RWPE1 (cell line): ENCODE data around the gene CDK19.

Experiments used
- CTCF ChIA-PET: fragments of 350-600 bp; sonication (Branson Sonifier 250); formaldehyde crosslinking; extraction: SDS; loops from one replicate; lab custom pipeline; 2021; lab: Yijun Ruan, JAX
- POLR2A ChIA-PET: fragments of 400-600 bp; formaldehyde crosslinking; extraction: SDS; loops from one replicate; lab custom pipeline; 2020; ENCODE audit warnings: antibody characterized with exemption; ENCODE audit not compliant: low non-redundant PET; lab: Yijun Ruan, JAX
- DNase-seq: peaks from one replicate; pipeline ENCODE4 v3.0.0; 2012; ENCODE audit warnings: low spot score
- H3K27ac ChIP-seq: fragments of 450-650 bp; 2 replicates; pipeline ENCODE4 v1.5.1; 2017
- CTCF ChIP-seq: fragments of 450-650 bp; conservative IDR thresholded peaks from 2 replicates; pipeline ENCODE4 v1.5.1; 2017; ENCODE audit warnings: low read depth, mild to moderate bottlenecking

The CDK19 gene

GRCh38 chr6:110664933-110665332 is 150.3 kb downstream of the CDK19 start:
- H3K27ac ChIP-seq = no peak overlapping the region
- CTCF ChIA-PET = no interaction called here
- no peak for TF ChIP-seq CTCF
- POLR2A ChIA-PET = no interaction called here
- no peak for DNase-seq

- TF ChIP-seq CTCF = no peak
- ChIA-PET POLR2A (no interaction called here), CTCF (interaction anchor here (0.7 to 1.0 kb wide), 3 partner anchors 19 to 127 kb away, joined by 3 to 4 read pairs (median 3); no protein-coding TSS in a partner anchor)
- peak; percentile 19 for DNase-seq
- no peak overlapping the region for H3K27ac ChIP-seq
Observed at GRCh38 chr6:110662490-110663211, 152.6 kb downstream of the CDK19 start.

- TF ChIP-seq CTCF = no peak
- peak; percentile 30 for DNase-seq
- peak overlapping the region; percentile 67 for H3K27ac ChIP-seq
- ChIA-PET POLR2A (no interaction called here), CTCF (no interaction called here)
Observed at GRCh38 chr6:110661414-110661813, 153.9 kb downstream of the CDK19 start.

GRCh38 chr6:110660066-110660655 is 155.1 kb downstream of the CDK19 start:
- TF ChIP-seq CTCF = no peak
- ChIA-PET POLR2A (no interaction called here), CTCF (no interaction called here)
- DNase-seq = no peak
- H3K27ac ChIP-seq = no peak overlapping the region

- no peak for TF ChIP-seq CTCF
- no peak for DNase-seq
- CTCF ChIA-PET = no interaction called here
- no peak overlapping the region for H3K27ac ChIP-seq
- POLR2A ChIA-PET = no interaction called here
Observed at GRCh38 chr6:110658631-110659211, 156.5 kb downstream of the CDK19 start.

DNA sequence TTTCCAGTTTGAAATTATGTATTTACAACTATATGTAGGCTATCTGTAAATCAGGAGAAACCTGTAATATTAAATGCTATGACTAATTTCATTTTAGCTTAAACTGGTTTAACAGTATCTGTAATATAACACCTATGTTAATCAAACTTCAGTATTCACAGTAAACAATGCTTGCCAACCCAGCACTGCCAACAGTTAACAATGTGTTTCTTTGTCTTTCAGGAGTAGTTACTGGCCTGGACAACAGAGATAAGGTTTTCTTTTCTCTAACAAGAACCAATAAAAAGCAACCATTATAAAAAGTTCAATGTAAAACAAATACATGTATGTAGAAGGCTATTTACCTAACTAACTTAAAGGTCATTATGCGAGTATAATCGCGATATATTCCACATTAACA is 158.8 kb downstream of the CDK19 start:
- peak; percentile 14 for DNase-seq
- ChIA-PET CTCF (interaction anchor here (1.0 kb wide), 1 partner anchor 15 kb away, joined by 7 read pairs; no protein-coding TSS in a partner anchor), POLR2A (no interaction called here)
- no peak for TF ChIP-seq CTCF
- no peak overlapping the region for H3K27ac ChIP-seq
